Loucy (cell line): ENCODE data around the gene ZNF365.

ENCODE experiments used
- H2AFZ ChIP-seq: fragments of 200-600 bp; sonication (generic); 2 replicates; pipeline ENCODE4 v1.6.0; 2016; ENCODE audit warnings: antibody characterized with exemption, mild to moderate bottlenecking, low read length, moderate library complexity
- H3F3A ChIP-seq: fragments of 200-600 bp; 2 replicates; pipeline ENCODE4 v1.6.0; 2016; ENCODE audit warnings: antibody characterized with exemption, low read depth, mild to moderate bottlenecking
- H3K27me3 ChIP-seq: fragments of 200-600 bp; sonication (generic); 2 replicates; pipeline ENCODE4 v1.6.1; 2014; ENCODE audit warnings: low read length, mild to moderate bottlenecking; ENCODE audit not compliant: insufficient read depth, poor library complexity, severe bottlenecking
- H3K36me3 ChIP-seq: fragments of 200-600 bp; sonication (generic); 2 replicates; pipeline ENCODE4 v1.6.1; 2016; ENCODE audit warnings: low read length; ENCODE audit not compliant: insufficient read depth
- H3K4me1 ChIP-seq: fragments of 200-600 bp; sonication (generic); 2 replicates; pipeline ENCODE4 v1.5.1; 2014; ENCODE audit warnings: low read length, mild to moderate bottlenecking; ENCODE audit not compliant: insufficient read depth, poor library complexity, severe bottlenecking
- H3K4me2 ChIP-seq: fragments of 200-600 bp; sonication (generic); 2 replicates; pipeline ENCODE4 v1.6.0; 2014; ENCODE audit warnings: antibody characterized with exemption, low read length, low read depth, mild to moderate bottlenecking; ENCODE audit not compliant: poor library complexity, severe bottlenecking
- H3K4me3 ChIP-seq: fragments of 200-600 bp; sonication (generic); 2 replicates; pipeline ENCODE4 v1.5.1; 2014; ENCODE audit warnings: low read length, mild to moderate bottlenecking, mixed read lengths; ENCODE audit not compliant: poor library complexity, severe bottlenecking
- H3K79me2 ChIP-seq: fragments of 200-600 bp; sonication (generic); 2 replicates; pipeline ENCODE4 v1.6.1; 2014; ENCODE audit warnings: low read length; ENCODE audit not compliant: insufficient read depth
- H3K9ac ChIP-seq: fragments of 200-600 bp; sonication (generic); 2 replicates; pipeline ENCODE4 v1.6.0; 2014; ENCODE audit warnings: mild to moderate bottlenecking, low read depth, low read length, moderate library complexity; ENCODE audit not compliant: poor library complexity, severe bottlenecking
- H3K9me2 ChIP-seq: fragments of 200-600 bp; sonication (generic); replicated peaks from 2 replicates; pipeline ENCODE4 v1.6.1; 2016; ENCODE audit warnings: low read depth, low read length, mixed read lengths
- H3K9me3 ChIP-seq: fragments of 200-600 bp; sonication (generic); 2 replicates; pipeline ENCODE4 v1.6.1; 2014; ENCODE audit warnings: mild to moderate bottlenecking, antibody characterized with exemption, low read length, low read depth; ENCODE audit not compliant: insufficient read depth
- H4K20me1 ChIP-seq: fragments of 200-600 bp; sonication (generic); 2 replicates; pipeline ENCODE4 v1.6.0; 2014; ENCODE audit warnings: antibody characterized with exemption, low read length, mild to moderate bottlenecking; ENCODE audit not compliant: insufficient read depth, poor library complexity, severe bottlenecking
- CTCF ChIP-seq: fragments of 200-600 bp; sonication (generic); conservative IDR thresholded peaks from 2 replicates; pipeline ENCODE4 v1.5.1; 2014; ENCODE audit warnings: mild to moderate bottlenecking, antibody characterized with exemption, low read length
- EZH2phosphoT487 ChIP-seq: fragments of 200-600 bp; IDR thresholded peaks from 2 replicates; pipeline ENCODE4 v1.6.1; 2018; ENCODE audit warnings: antibody characterized with exemption, mild to moderate bottlenecking, moderate library complexity, borderline replicate concordance

ZNF365 gene

DNA sequence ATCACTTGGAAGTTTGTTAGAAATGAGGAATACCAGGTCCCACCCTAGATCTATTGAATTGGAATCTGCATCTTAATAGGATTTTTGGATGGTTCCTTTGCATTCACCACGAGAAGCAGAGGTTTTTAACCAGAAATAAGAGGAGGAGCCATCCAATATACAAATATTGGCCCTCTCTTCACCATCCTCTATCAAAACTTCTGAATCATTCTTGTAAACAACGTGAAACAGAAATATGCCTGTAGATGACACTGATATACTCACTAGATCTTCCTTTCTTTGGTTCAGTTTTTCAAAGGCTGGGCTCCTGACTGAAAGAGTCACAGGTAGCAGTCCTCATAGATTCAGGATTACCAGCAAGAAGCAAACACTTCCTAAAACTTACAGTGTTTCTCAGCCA lies 39.5 kb downstream of the ZNF365 start:
- H3K9me2 ChIP-seq: no peaks in the 10 kb centered on the region
- no peak overlapping the region for H3K4me3 ChIP-seq
- TF ChIP-seq EZH2phosphoT487 (no peak), CTCF (no peak)
- H3F3A ChIP-seq: no peaks in the 10 kb centered on the region
- no peaks in the 10 kb centered on the region for H4K20me1 ChIP-seq
- no peak overlapping the region for H2AFZ ChIP-seq
- no peak overlapping the region for H3K9ac ChIP-seq
- no peaks in the 10 kb centered on the region for H3K36me3 ChIP-seq
- no peaks in the 10 kb centered on the region for H3K27me3 ChIP-seq
- H3K4me1 ChIP-seq: no peaks in the 10 kb centered on the region
- no peaks in the 10 kb centered on the region for H3K79me2 ChIP-seq
- H3K4me2 ChIP-seq: no peak overlapping the region
- no peaks in the 10 kb centered on the region for H3K9me3 ChIP-seq

- H3K9me3 ChIP-seq: no peaks in the 10 kb centered on the region
- H3K4me3 ChIP-seq: no peak overlapping the region
- no peaks in the 10 kb centered on the region for H4K20me1 ChIP-seq
- no peaks in the 10 kb centered on the region for H3K36me3 ChIP-seq
- TF ChIP-seq EZH2phosphoT487: no peak
- peak; percentile 56 for TF ChIP-seq CTCF
- no peaks in the 10 kb centered on the region for H3K9me2 ChIP-seq
- no peaks in the 10 kb centered on the region for H3K79me2 ChIP-seq
- H3K4me1 ChIP-seq: no peaks in the 10 kb centered on the region
- no peaks in the 10 kb centered on the region for H3F3A ChIP-seq
- no peak overlapping the region for H3K4me2 ChIP-seq
- no peak overlapping the region for H3K9ac ChIP-seq
- H2AFZ ChIP-seq: no peak overlapping the region
- H3K27me3 ChIP-seq: no peaks in the 10 kb centered on the region
Observed at GRCh38 chr10:62414359-62414758, 40.2 kb downstream of the ZNF365 start.

- no peaks in the 10 kb centered on the region for H3K9me2 ChIP-seq
- H3K79me2 ChIP-seq: no peaks in the 10 kb centered on the region
- no peak overlapping the region for H3K9ac ChIP-seq
- H3K27me3 ChIP-seq: no peaks in the 10 kb centered on the region
- H3K4me1 ChIP-seq: no peaks in the 10 kb centered on the region
- no peaks in the 10 kb centered on the region for H3F3A ChIP-seq
- no peak overlapping the region for H3K4me3 ChIP-seq
- H3K36me3 ChIP-seq: no peaks in the 10 kb centered on the region
- TF ChIP-seq CTCF (no peak), EZH2phosphoT487 (no peak)
- no peaks in the 10 kb centered on the region for H4K20me1 ChIP-seq
- H2AFZ ChIP-seq: no peak overlapping the region
- no peaks in the 10 kb centered on the region for H3K9me3 ChIP-seq
- H3K4me2 ChIP-seq: no peak overlapping the region
Observed at GRCh38 chr10:62422068-62422590, 48.0 kb downstream of the ZNF365 start.
